ENCODE measurements around the gene NEDD4L.

DNA sequence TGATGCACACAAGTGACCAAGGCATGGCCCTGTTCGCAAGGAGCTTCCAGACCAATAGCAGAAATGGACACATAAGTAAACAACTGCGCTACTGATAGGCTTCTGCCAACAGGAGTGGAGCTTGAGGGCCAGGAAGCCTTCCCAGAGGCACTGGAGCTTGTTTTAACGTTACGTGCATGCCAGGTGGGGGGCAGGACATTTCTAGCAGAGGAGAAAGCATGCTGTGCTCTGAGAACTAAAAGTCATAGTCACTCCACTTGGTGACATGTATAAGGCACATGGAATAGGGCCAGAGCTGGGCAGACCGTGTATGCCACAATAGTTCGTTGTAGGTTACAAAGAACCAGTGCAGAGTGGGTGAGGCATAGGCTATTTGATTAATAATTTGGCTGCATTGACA lies 184.2 kb downstream of the NEDD4L start:
- TF ChIP-seq TARDBP (IDR thresholded peaks at IDR 0.05) (no peak), ARNT (IDR thresholded peaks at IDR 0.05) (no peak), FOXM1 (IDR thresholded peaks at IDR 0.05; ENCODE audit: borderline replicate concordance) (no peak), FOXK2 (IDR thresholded peaks at IDR 0.05) (no peak), SP1 (IDR thresholded peaks at IDR 0.05) (no peak), BHLHE40 (IDR thresholded peaks at IDR 0.05; ENCODE audit: borderline replicate concordance) (no peak), LEF1 (IDR thresholded peaks at IDR 0.05; ENCODE audit: borderline replicate concordance) (no peak), HDGF (IDR thresholded peaks at IDR 0.05; ENCODE audit: borderline replicate concordance) (no peak)
